ENCODE measurements around the gene ATG7.

The ATG7 gene

GRCh38 chr3:11287404-11287803 lies 15.2 kb downstream of the ATG7 start:
- Histone ChIP-seq H3K9ac (ENCODE audit: low read length) (no peak overlapping the region), H3K27me3 (replicated peaks; ENCODE audit: insufficient read depth, low read length) (no peaks in the 10 kb centered on the region), H3K79me2 (ENCODE audit: low read length) (no peaks in the 10 kb centered on the region), H4K20me1 (ENCODE audit: insufficient read depth, low read length) (no peaks in the 10 kb centered on the region), H2AFZ (ENCODE audit: low read length) (no peak overlapping the region), H3K4me1 (ENCODE audit: low read length) (no peaks in the 10 kb centered on the region), H3F3A (ENCODE audit: insufficient read depth, low read length) (no peaks in the 10 kb centered on the region), H3K27ac (ENCODE audit: low read length) (no peak overlapping the region), H3K36me3 (replicated peaks; ENCODE audit: insufficient read depth, low read length) (no peaks in the 10 kb centered on the region), H3K9me2 (replicated peaks; ENCODE audit: insufficient read depth, low read length) (no peaks in the 10 kb centered on the region), H3K4me3 (ENCODE audit: low read length) (no peak overlapping the region), H3K4me2 (ENCODE audit: low read depth, low read length) (no peak overlapping the region), H3K9me3 (replicated peaks; ENCODE audit: insufficient read depth, low read length) (no peaks in the 10 kb centered on the region)
- DNase-seq, result no peak
- TF ChIP-seq EZH2 (optimal IDR thresholded peaks at IDR 0.05; ENCODE audit: low read depth, low read length), result no peak
- TF ChIP-seq CTCF (IDR thresholded peaks at IDR 0.05; ENCODE audit: low read length), result no peak

- Histone ChIP-seq H3F3A (ENCODE audit: insufficient read depth, low read length) (no peaks in the 10 kb centered on the region), H3K4me3 (ENCODE audit: low read length) (no peak overlapping the region), H3K4me2 (ENCODE audit: low read depth, low read length) (no peak overlapping the region), H3K9me2 (replicated peaks; ENCODE audit: insufficient read depth, low read length) (no peaks in the 10 kb centered on the region), H3K36me3 (replicated peaks; ENCODE audit: insufficient read depth, low read length) (no peaks in the 10 kb centered on the region), H3K4me1 (ENCODE audit: low read length) (no peaks in the 10 kb centered on the region), H4K20me1 (ENCODE audit: insufficient read depth, low read length) (no peaks in the 10 kb centered on the region), H3K9ac (ENCODE audit: low read length) (no peak overlapping the region), H3K27ac (ENCODE audit: low read length) (no peak overlapping the region), H2AFZ (ENCODE audit: low read length) (no peak overlapping the region), H3K9me3 (replicated peaks; ENCODE audit: insufficient read depth, low read length) (no peaks in the 10 kb centered on the region), H3K79me2 (ENCODE audit: low read length) (no peaks in the 10 kb centered on the region), H3K27me3 (replicated peaks; ENCODE audit: insufficient read depth, low read length) (no peaks in the 10 kb centered on the region)
- no peak for TF ChIP-seq EZH2 (optimal IDR thresholded peaks at IDR 0.05; ENCODE audit: low read depth, low read length)
- no peak for TF ChIP-seq EZH2phosphoT487 (IDR thresholded peaks at IDR 0.05; ENCODE audit: low read length)
- no peak for TF ChIP-seq CTCF (IDR thresholded peaks at IDR 0.05; ENCODE audit: low read length)
- no peak for DNase-seq
Measured at GRCh38 chr3:11288021-11288491, 15.9 kb downstream of the ATG7 start.

GRCh38 chr3:11288786-11289637 lies 16.8 kb downstream of the ATG7 start:
- Histone ChIP-seq H4K20me1 (ENCODE audit: insufficient read depth, low read length) (no peaks in the 10 kb centered on the region), H3K9me3 (replicated peaks; ENCODE audit: insufficient read depth, low read length) (no peaks in the 10 kb centered on the region), H3K4me3 (ENCODE audit: low read length) (no peak overlapping the region), H3K27me3 (replicated peaks; ENCODE audit: insufficient read depth, low read length) (no peaks in the 10 kb centered on the region), H3K27ac (ENCODE audit: low read length) (no peak overlapping the region), H3K9me2 (replicated peaks; ENCODE audit: insufficient read depth, low read length) (no peaks in the 10 kb centered on the region), H3K4me1 (ENCODE audit: low read length) (no peaks in the 10 kb centered on the region), H3K9ac (ENCODE audit: low read length) (no peak overlapping the region), H2AFZ (ENCODE audit: low read length) (no peak overlapping the region), H3F3A (ENCODE audit: insufficient read depth, low read length) (no peaks in the 10 kb centered on the region), H3K79me2 (ENCODE audit: low read length) (no peaks in the 10 kb centered on the region), H3K36me3 (replicated peaks; ENCODE audit: insufficient read depth, low read length) (no peaks in the 10 kb centered on the region), H3K4me2 (ENCODE audit: low read depth, low read length) (no peak overlapping the region)
- TF ChIP-seq EZH2 (optimal IDR thresholded peaks at IDR 0.05; ENCODE audit: low read depth, low read length) (no peak), EZH2phosphoT487 (IDR thresholded peaks at IDR 0.05; ENCODE audit: low read length) (no peak), CTCF (IDR thresholded peaks at IDR 0.05; ENCODE audit: low read length) (no peak)
- no peak for DNase-seq

All from MM.1S (cell line).